GM21528 (cell line): ENCODE data around the gene ACOT11.

Source experiments
- ATAC-seq: cut with Tn5 transposase; IDR thresholded peaks from one replicate; pipeline ENCODE4 v1.9.1; 2021; ENCODE audit warnings: mild to moderate bottlenecking, moderate library complexity; ENCODE audit not compliant: unreplicated experiment, low FRiP score

The ACOT11 gene

GRCh38 chr1:54583871-54584270 is 35.8 kb downstream of the ACOT11 start:
- no peak for ATAC-seq

- no peak for ATAC-seq
Measured at GRCh38 chr1:54584575-54584974, 36.5 kb downstream of the ACOT11 start.

- no peak for ATAC-seq
Measured at GRCh38 chr1:54585181-54586066, 37.4 kb downstream of the ACOT11 start.

- ATAC-seq, result no peak
Measured at GRCh38 chr1:54588377-54588776, 40.3 kb downstream of the ACOT11 start.

GRCh38 chr1:54591127-54591756 is 43.2 kb downstream of the ACOT11 start:
- no peak for ATAC-seq

- no peak for ATAC-seq
Measured at GRCh38 chr1:54593571-54594160, 45.6 kb downstream of the ACOT11 start.

GRCh38 chr1:54594463-54594862 is 46.4 kb downstream of the ACOT11 start:
- no peak for ATAC-seq

GRCh38 chr1:54595956-54596498 is 48.0 kb downstream of the ACOT11 start:
- ATAC-seq, result no peak

GRCh38 chr1:54596756-54597155 is 48.7 kb downstream of the ACOT11 start:
- no peak for ATAC-seq

GRCh38 chr1:54597455-54598030 is 49.5 kb downstream of the ACOT11 start:
- ATAC-seq, result no peak

GRCh38 chr1:54599211-54599823 is 51.3 kb downstream of the ACOT11 start:
- ATAC-seq, result no peak

- ATAC-seq, result no peak
Measured at GRCh38 chr1:54600947-54601721, 53.1 kb downstream of the ACOT11 start.

- ATAC-seq, result no peak
Measured at GRCh38 chr1:54601730-54602129, 53.7 kb downstream of the ACOT11 start.

- ATAC-seq, result no peak
Measured at GRCh38 chr1:54602554-54602953, 54.5 kb downstream of the ACOT11 start.

GRCh38 chr1:54603241-54603640 is 55.2 kb downstream of the ACOT11 start:
- no peak for ATAC-seq

- no peak for ATAC-seq
Measured at GRCh38 chr1:54604051-54604450, 56.0 kb downstream of the ACOT11 start.

- ATAC-seq, result no peak
Measured at GRCh38 chr1:54604572-54605370, 56.7 kb downstream of the ACOT11 start.

- no peak for ATAC-seq
Measured at GRCh38 chr1:54606096-54606989, 58.3 kb downstream of the ACOT11 start.
